Measurements from ENCODE around the gene TGM5.

GRCh38 chr15:43253431-43254403 is 13.0 kb downstream of the TGM5 start:
- TF ChIP-seq, protein P1, sequence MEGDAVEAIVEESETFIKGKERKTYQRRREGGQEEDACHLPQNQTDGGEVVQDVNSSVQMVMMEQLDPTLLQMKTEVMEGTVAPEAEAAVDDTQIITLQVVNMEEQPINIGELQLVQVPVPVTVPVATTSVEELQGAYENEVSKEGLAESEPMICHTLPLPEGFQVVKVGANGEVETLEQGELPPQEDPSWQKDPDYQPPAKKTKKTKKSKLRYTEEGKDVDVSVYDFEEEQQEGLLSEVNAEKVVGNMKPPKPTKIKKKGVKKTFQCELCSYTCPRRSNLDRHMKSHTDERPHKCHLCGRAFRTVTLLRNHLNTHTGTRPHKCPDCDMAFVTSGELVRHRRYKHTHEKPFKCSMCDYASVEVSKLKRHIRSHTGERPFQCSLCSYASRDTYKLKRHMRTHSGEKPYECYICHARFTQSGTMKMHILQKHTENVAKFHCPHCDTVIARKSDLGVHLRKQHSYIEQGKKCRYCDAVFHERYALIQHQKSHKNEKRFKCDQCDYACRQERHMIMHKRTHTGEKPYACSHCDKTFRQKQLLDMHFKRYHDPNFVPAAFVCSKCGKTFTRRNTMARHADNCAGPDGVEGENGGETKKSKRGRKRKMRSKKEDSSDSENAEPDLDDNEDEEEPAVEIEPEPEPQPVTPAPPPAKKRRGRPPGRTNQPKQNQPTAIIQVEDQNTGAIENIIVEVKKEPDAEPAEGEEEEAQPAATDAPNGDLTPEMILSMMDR (IDR thresholded peaks at IDR 0.05 in 8 of 11, conservative IDR thresholded peaks at IDR 0.05 in 3 of 11): no peak
- peak in 1 of 3 donors; percentile 15 for TF ChIP-seq POLR2AphosphoS5 (IDR thresholded peaks at IDR 0.05)
- TF ChIP-seq POLR2A (IDR thresholded peaks at IDR 0.05): no peak
